ENCODE results near the gene PARD3B.

PARD3B gene

DNA sequence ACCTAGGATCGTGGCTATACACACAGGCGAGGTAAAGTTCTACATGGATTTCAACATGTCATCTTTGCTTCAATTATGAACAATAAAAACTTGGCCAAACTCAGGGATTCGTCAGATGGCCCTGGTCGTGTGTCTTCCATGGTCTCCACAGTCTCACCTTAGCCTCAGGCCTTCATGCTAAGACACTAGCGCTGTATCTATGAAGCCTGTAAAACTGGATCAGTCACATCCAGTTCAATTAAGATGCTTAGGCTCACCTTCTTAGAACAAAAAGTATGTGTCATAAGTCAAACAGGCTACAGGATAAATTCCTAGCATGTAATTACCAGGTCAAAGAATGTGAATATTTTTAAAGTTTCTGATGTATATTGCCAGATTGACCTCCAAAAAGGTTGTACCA, 1023.3 kb downstream of the PARD3B start:
- no peaks in the 10 kb centered on the region for H3K36me3 ChIP-seq
- H3K4me1 ChIP-seq (ENCODE audit: control insufficient read depth in 1 of 2, insufficient read depth in 1 of 2, low read depth in 1 of 2, low read length in 1 of 2) = no peaks in the 10 kb centered on the region
- no peaks in the 10 kb centered on the region for H3K9me3 ChIP-seq
- TF ChIP-seq, protein P1, sequence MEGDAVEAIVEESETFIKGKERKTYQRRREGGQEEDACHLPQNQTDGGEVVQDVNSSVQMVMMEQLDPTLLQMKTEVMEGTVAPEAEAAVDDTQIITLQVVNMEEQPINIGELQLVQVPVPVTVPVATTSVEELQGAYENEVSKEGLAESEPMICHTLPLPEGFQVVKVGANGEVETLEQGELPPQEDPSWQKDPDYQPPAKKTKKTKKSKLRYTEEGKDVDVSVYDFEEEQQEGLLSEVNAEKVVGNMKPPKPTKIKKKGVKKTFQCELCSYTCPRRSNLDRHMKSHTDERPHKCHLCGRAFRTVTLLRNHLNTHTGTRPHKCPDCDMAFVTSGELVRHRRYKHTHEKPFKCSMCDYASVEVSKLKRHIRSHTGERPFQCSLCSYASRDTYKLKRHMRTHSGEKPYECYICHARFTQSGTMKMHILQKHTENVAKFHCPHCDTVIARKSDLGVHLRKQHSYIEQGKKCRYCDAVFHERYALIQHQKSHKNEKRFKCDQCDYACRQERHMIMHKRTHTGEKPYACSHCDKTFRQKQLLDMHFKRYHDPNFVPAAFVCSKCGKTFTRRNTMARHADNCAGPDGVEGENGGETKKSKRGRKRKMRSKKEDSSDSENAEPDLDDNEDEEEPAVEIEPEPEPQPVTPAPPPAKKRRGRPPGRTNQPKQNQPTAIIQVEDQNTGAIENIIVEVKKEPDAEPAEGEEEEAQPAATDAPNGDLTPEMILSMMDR (IDR thresholded peaks at IDR 0.05) = no peak
- H3K27ac ChIP-seq = no peak overlapping the region
- no peak overlapping the region for H3K4me3 ChIP-seq (ENCODE audit: low read depth in 1 of 2, low read length in 1 of 2)
- no peaks in the 10 kb centered on the region for H3K27me3 ChIP-seq

- H3K27ac ChIP-seq = no peak overlapping the region
- no peaks in the 10 kb centered on the region for H3K9me3 ChIP-seq
- H3K27me3 ChIP-seq = no peaks in the 10 kb centered on the region
- H3K36me3 ChIP-seq = no peaks in the 10 kb centered on the region
- H3K4me3 ChIP-seq (ENCODE audit: low read depth in 1 of 2, low read length in 1 of 2) = no peak overlapping the region
- TF ChIP-seq, protein P1 (IDR thresholded peaks at IDR 0.05) = no peak
- no peaks in the 10 kb centered on the region for H3K4me1 ChIP-seq (ENCODE audit: control insufficient read depth in 1 of 2, insufficient read depth in 1 of 2, low read depth in 1 of 2, low read length in 1 of 2)
Observed at GRCh38 chr2:205570648-205571047, 1025.4 kb downstream of the PARD3B start.

DNA sequence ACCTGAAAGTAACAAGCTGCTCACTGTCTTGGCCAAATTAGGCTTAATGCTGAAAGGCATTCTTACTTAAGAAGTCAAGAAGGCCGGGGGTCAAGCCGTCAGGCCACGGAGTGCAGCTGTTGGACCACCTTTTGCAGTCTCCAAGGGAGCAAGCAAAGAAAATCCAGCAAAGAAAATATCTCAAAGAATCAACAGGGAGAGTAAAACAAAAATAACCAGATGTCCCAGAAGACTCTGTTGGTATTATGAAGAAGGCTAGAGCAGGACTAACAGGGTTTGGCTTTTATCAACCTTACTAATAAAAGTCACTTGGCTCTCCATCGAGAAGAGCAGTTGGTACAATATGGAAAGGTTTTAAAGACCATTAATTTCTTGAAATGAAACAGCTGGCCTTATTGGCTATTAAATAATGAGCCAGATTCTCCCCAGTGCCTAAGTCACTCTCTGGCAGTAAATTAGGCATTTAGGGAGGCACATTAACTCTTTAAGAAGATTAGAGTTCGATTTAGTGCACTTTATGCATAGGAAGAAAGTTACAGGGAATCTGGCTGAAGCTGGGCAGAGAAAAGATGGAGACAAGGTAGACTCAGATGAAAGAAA, 1026.2 kb downstream of the PARD3B start:
- TF ChIP-seq, protein P1 (IDR thresholded peaks at IDR 0.05) = no peak
- no peaks in the 10 kb centered on the region for H3K36me3 ChIP-seq
- no peak overlapping the region for H3K27ac ChIP-seq
- no peak overlapping the region for H3K4me3 ChIP-seq (ENCODE audit: low read depth in 1 of 2, low read length in 1 of 2)
- no peaks in the 10 kb centered on the region for H3K9me3 ChIP-seq
- no peaks in the 10 kb centered on the region for H3K4me1 ChIP-seq (ENCODE audit: control insufficient read depth in 1 of 2, insufficient read depth in 1 of 2, low read depth in 1 of 2, low read length in 1 of 2)
- H3K27me3 ChIP-seq = no peaks in the 10 kb centered on the region

- Histone ChIP-seq H3K27me3 (no peaks in the 10 kb centered on the region), H3K27ac (no peak overlapping the region), H3K4me1 (ENCODE audit: control insufficient read depth in 1 of 2, insufficient read depth in 1 of 2, low read depth in 1 of 2, low read length in 1 of 2) (no peaks in the 10 kb centered on the region), H3K4me3 (ENCODE audit: low read depth in 1 of 2, low read length in 1 of 2) (no peak overlapping the region), H3K9me3 (no peaks in the 10 kb centered on the region), H3K36me3 (no peaks in the 10 kb centered on the region)
- TF ChIP-seq, protein P1 (IDR thresholded peaks at IDR 0.05) = no peak
Observed at GRCh38 chr2:205574001-205574400, 1028.7 kb downstream of the PARD3B start.

DNA sequence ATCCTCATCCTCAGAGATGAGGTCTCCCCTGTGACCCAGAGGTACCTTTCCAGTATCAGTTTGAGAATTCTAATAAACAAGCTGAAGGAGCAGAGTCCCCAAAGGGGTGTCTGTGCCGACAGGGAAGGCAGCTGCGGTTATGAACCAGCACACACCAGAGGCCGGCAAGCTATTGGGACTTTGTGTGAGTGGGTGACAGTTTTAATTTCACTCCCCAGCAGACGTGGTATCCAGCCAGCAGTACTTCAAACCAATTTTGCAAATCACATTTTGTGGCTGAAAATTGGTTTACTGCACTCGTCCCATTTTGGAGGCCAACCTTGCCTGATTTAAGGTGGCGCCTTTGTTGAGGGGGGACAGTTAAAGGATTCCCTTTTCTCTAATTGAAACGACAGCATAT, 1034.1 kb downstream of the PARD3B start:
- Histone ChIP-seq H3K4me3 (ENCODE audit: low read depth in 1 of 2, low read length in 1 of 2) (no peak overlapping the region), H3K4me1 (ENCODE audit: control insufficient read depth in 1 of 2, insufficient read depth in 1 of 2, low read depth in 1 of 2, low read length in 1 of 2) (no peaks in the 10 kb centered on the region), H3K9me3 (no peaks in the 10 kb centered on the region), H3K27me3 (no peaks in the 10 kb centered on the region), H3K36me3 (no peaks in the 10 kb centered on the region), H3K27ac (no peak overlapping the region)
- TF ChIP-seq, protein P1 (IDR thresholded peaks at IDR 0.05) = no peak
